HepG2 (cell line): ENCODE measurements around the gene METTL26. TPM values are rescaled to one million over a fixed set of nuclear protein-coding genes. Genes with fewer than 3 reads are reported as not detected.

Experiments used
- ARNTL ChIP-seq: sonication (generic); formaldehyde crosslinking; IDR thresholded peaks from 2 replicates; pipeline ENCODE4 v1.4.0; 2020; ENCODE audit warnings: mild to moderate bottlenecking, missing genetic modification reagents
- HDAC1 ChIP-seq: sonication (generic); formaldehyde crosslinking; IDR thresholded peaks from 2 replicates; pipeline ENCODE4 v1.5.1; 2020; ENCODE audit warnings: mild to moderate bottlenecking, missing genetic modification reagents
- HES4 ChIP-seq: sonication (generic); formaldehyde crosslinking; IDR thresholded peaks from 2 replicates; pipeline ENCODE4 v1.9.0; 2021; ENCODE audit warnings: mild to moderate bottlenecking, missing genetic modification reagents, borderline replicate concordance
- KDM2A ChIP-seq: sonication (generic); formaldehyde crosslinking; IDR thresholded peaks from 2 replicates; pipeline ENCODE4 v1.4.0; 2020; ENCODE audit warnings: low read depth, missing genetic modification reagents, borderline replicate concordance
- KDM6A ChIP-seq: IDR thresholded peaks from 2 replicates; pipeline ENCODE4 v1.6.1; 2016; ENCODE audit warnings: low read depth
- MAZ ChIP-seq, 2 experiments: sonication (generic) in 1 of 2; formaldehyde crosslinking in 1 of 2; IDR thresholded peaks; 2 replicates each; pipeline versions ENCODE4 v1.5.0 to v1.6.1; 2012 to 2020; ENCODE audit warnings: low read depth in 2 of 2, mild to moderate bottlenecking in 2 of 2, borderline replicate concordance in 1 of 2, improper control_type of control experiment in 1 of 2, low read length in 1 of 2, missing genetic modification reagents in 1 of 2, moderate library complexity in 1 of 2
- MED13 ChIP-seq: sonication (generic); formaldehyde crosslinking; IDR thresholded peaks from 2 replicates; pipeline ENCODE4 v1.5.0; 2020; ENCODE audit warnings: missing genetic modification reagents
- NKX3-1 ChIP-seq: sonication (generic); formaldehyde crosslinking; IDR thresholded peaks from 2 replicates; pipeline ENCODE4 v1.5.0; 2020; ENCODE audit warnings: missing genetic modification reagents
- RORA ChIP-seq: sonication (generic); formaldehyde crosslinking; IDR thresholded peaks from 2 replicates; pipeline ENCODE4 v1.5.0; 2020; ENCODE audit warnings: mild to moderate bottlenecking, missing genetic modification reagents, moderate library complexity
- RXRB ChIP-seq: IDR thresholded peaks from 2 replicates; pipeline ENCODE4 v1.6.1; 2016; ENCODE audit warnings: borderline replicate concordance, missing genetic modification reagents, missing compliant biosample characterization
- ZNF781 ChIP-seq: sonication (generic); formaldehyde crosslinking; IDR thresholded peaks from 2 replicates; pipeline ENCODE4 v1.5.1; 2020; ENCODE audit warnings: borderline replicate concordance, mild to moderate bottlenecking, missing genetic modification reagents; ENCODE audit errors: not compliant biosample characterization
- ZNF816 ChIP-seq: sonication (generic); formaldehyde crosslinking; IDR thresholded peaks from 2 replicates; pipeline ENCODE4 v1.8.0; 2022; ENCODE audit warnings: missing genetic modification reagents, mild to moderate bottlenecking, borderline replicate concordance
- polyA plus RNA-seq, 8 experiments: library from polyadenylated mRNA; depleted of rRNA in 3 of 8; stranded (reverse) in 7 of 8; unstranded in 1 of 8; fragments of >200 nt; fragmentation: Illumina TruSeq in 4 of 8; extraction: Trizol in 4 of 8; gene quantifications; 2 replicates each; pipeline versions ENCODE4 v1.2.1 to v1.2.3, GENCODE V29; 2011 to 2016; ENCODE audit warnings: low read depth in 4 of 8, missing spikeins in 1 of 8, mixed read lengths in 1 of 8; ENCODE audit not compliant: insufficient read depth in 1 of 8
- total RNA-seq, 5 experiments: library from RNA; depleted of rRNA; stranded (reverse); fragments of >200 nt; fragmentation: Illumina TruSeq; extraction: Trizol; gene quantifications; 2 replicates each; pipeline ENCODE4 v1.2.3, GENCODE V29; 2016; ENCODE audit warnings: low read depth in 1 of 5
- TF ChIP-seq, protein P1 (sequence below): sonication (generic); formaldehyde crosslinking; IDR thresholded peaks from 2 replicates; pipeline ENCODE4 v1.8.0; 2022; ENCODE audit warnings: missing genetic modification reagents, mild to moderate bottlenecking, inconsistent platforms, borderline replicate concordance
- TF ChIP-seq, protein P2 (sequence below): sonication (generic); formaldehyde crosslinking; conservative IDR thresholded peaks from 2 replicates; pipeline ENCODE4 v1.4.0; 2020; ENCODE audit warnings: mild to moderate bottlenecking, missing genetic modification reagents, moderate library complexity
- TF ChIP-seq, protein P3 (sequence below): IDR thresholded peaks from 2 replicates; pipeline ENCODE4 v1.6.1; 2016; ENCODE audit warnings: low read depth, borderline replicate concordance
- TF ChIP-seq, protein P4 (sequence below): sonication (generic); formaldehyde crosslinking; IDR thresholded peaks from 2 replicates; pipeline ENCODE4 v1.4.0; 2020; ENCODE audit warnings: missing genetic modification reagents
- TF ChIP-seq, protein P5 (sequence below): sonication (generic); formaldehyde crosslinking; IDR thresholded peaks from 2 replicates; pipeline ENCODE4 v1.5.1; 2020; ENCODE audit warnings: mild to moderate bottlenecking, moderate library complexity, missing genetic modification reagents

The METTL26 gene
- total and polyA plus RNA-seq, 2 of the 13 experiments (the other 11 are each of a cell fraction or from before 2014, with no cell fraction given): 65.5 to 70.1 TPM

DNA sequence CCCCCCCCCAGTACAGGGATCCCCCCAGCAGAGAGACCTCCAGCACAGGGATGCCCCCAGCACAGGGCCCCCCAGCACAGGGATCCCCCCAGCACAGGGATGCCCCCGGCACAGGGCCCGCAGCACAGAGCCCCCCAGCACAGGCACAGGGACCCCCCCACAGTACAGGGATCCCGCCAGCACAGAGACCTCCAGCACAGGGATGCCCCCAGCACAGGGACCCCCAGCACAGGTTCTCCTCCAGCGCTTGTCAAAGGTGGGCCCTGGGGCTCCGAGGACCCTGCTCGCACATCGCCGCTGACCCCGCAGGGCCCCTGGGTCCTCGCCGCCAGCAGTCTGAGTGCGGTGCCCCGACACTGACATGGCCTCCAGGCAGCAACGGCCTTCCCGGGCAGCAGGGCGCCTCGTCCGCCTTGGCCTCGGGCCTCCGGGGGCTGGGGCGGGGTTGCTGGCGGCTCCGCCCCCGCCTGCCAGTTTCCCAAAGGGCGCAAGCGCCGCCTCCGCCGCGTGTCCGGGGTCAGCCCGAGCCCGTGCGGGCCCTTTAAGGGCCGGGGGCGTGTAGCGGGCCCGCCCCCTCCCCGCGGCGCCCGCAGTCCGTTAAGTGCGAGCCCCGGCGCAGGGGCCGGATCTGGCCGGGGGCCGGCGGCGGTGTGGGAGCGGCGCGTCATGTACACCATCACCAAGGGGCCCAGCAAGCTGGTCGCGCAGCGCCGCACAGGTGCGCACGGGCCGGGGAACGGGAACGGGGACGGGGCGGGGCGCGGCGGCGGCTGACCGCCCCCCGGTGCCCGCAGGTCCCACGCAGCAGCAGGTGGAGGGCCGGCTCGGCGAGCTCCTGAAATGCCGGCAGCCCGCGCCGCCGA is 5.5 kb upstream of the METTL26 start, which contains the start of gene MCRIP2 (continued):
- TF ChIP-seq ZNF781: peak; percentile 52
- TF ChIP-seq MAZ (IDR thresholded peaks at IDR 0.05; ENCODE audit: borderline replicate concordance, low read depth, low read length): peak; percentile 68; the same call in 1 of the 2 replicates
- 0 out of 2 replicates have a peak, but pooled peaks have one; percentile 40 for TF ChIP-seq MAZ (CRISPR knock-in tag; IDR thresholded peaks at IDR 0.05; ENCODE audit: low read depth)
- TF ChIP-seq KDM6A (CRISPR knock-in tag): no peak
- TF ChIP-seq, protein P1, sequence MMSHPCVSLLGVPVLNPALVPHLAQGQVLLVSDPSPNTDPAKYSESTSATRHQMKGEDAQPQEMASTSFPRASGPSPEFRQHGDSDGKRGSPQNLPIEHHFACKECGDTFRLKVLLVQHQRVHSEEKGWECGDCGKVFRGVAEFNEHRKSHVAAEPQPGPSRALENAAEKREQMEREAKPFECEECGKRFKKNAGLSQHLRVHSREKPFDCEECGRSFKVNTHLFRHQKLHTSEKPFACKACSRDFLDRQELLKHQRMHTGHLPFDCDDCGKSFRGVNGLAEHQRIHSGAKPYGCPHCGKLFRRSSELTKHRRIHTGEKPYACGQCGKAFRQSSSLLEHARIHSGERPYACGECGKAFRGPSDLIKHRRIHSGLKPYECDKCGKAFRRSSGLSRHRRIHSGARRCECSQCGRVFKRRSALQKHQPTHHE: peak; percentile 41; the same call in 1 of the 2 replicates
- TF ChIP-seq, protein P2, sequence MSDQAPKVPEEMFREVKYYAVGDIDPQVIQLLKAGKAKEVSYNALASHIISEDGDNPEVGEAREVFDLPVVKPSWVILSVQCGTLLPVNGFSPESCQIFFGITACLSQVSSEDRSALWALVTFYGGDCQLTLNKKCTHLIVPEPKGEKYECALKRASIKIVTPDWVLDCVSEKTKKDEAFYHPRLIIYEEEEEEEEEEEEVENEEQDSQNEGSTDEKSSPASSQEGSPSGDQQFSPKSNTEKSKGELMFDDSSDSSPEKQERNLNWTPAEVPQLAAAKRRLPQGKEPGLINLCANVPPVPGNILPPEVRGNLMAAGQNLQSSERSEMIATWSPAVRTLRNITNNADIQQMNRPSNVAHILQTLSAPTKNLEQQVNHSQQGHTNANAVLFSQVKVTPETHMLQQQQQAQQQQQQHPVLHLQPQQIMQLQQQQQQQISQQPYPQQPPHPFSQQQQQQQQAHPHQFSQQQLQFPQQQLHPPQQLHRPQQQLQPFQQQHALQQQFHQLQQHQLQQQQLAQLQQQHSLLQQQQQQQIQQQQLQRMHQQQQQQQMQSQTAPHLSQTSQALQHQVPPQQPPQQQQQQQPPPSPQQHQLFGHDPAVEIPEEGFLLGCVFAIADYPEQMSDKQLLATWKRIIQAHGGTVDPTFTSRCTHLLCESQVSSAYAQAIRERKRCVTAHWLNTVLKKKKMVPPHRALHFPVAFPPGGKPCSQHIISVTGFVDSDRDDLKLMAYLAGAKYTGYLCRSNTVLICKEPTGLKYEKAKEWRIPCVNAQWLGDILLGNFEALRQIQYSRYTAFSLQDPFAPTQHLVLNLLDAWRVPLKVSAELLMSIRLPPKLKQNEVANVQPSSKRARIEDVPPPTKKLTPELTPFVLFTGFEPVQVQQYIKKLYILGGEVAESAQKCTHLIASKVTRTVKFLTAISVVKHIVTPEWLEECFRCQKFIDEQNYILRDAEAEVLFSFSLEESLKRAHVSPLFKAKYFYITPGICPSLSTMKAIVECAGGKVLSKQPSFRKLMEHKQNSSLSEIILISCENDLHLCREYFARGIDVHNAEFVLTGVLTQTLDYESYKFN (CRISPR knock-in tag): peak; percentile 30; the same call in 1 of the 2 replicates
- TF ChIP-seq NKX3-1 (CRISPR knock-in tag): 0 out of 2 replicates have a peak, but pooled peaks have one; percentile 13
- 0 out of 2 replicates have a peak, but pooled peaks have one; percentile 4 for TF ChIP-seq RORA (CRISPR knock-in tag)
- 0 out of 2 replicates have a peak, but pooled peaks have one; percentile 8 for TF ChIP-seq ARNTL
- TF ChIP-seq, protein P3, sequence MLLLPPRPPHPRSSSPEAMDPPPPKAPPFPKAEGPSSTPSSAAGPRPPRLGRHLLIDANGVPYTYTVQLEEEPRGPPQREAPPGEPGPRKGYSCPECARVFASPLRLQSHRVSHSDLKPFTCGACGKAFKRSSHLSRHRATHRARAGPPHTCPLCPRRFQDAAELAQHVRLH (CRISPR knock-in tag): peak; percentile 29; the same call in 1 of the 2 replicates
- TF ChIP-seq RXRB (CRISPR knock-in tag): peak; percentile 45; the same call in 1 of the 2 replicates
- 0 out of 2 replicates have a peak, but pooled peaks have one; percentile 36 for TF ChIP-seq HDAC1 (CRISPR knock-in tag)
- TF ChIP-seq MED13: 0 out of 2 replicates have a peak, but pooled peaks have one; percentile 18
- TF ChIP-seq ZNF816: no peak; the same call in 1 of the 2 replicates
- TF ChIP-seq, protein P4, sequence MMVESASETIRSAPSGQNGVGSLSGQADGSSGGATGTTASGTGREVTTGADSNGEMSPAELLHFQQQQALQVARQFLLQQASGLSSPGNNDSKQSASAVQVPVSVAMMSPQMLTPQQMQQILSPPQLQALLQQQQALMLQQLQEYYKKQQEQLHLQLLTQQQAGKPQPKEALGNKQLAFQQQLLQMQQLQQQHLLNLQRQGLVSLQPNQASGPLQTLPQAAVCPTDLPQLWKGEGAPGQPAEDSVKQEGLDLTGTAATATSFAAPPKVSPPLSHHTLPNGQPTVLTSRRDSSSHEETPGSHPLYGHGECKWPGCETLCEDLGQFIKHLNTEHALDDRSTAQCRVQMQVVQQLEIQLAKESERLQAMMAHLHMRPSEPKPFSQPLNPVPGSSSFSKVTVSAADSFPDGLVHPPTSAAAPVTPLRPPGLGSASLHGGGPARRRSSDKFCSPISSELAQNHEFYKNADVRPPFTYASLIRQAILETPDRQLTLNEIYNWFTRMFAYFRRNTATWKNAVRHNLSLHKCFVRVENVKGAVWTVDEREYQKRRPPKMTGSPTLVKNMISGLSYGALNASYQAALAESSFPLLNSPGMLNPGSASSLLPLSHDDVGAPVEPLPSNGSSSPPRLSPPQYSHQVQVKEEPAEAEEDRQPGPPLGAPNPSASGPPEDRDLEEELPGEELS (CRISPR knock-in tag): peak; percentile 53; the same call in 1 of the 2 replicates
- TF ChIP-seq KDM2A (CRISPR knock-in tag): peak; percentile 74
- TF ChIP-seq, protein P5, sequence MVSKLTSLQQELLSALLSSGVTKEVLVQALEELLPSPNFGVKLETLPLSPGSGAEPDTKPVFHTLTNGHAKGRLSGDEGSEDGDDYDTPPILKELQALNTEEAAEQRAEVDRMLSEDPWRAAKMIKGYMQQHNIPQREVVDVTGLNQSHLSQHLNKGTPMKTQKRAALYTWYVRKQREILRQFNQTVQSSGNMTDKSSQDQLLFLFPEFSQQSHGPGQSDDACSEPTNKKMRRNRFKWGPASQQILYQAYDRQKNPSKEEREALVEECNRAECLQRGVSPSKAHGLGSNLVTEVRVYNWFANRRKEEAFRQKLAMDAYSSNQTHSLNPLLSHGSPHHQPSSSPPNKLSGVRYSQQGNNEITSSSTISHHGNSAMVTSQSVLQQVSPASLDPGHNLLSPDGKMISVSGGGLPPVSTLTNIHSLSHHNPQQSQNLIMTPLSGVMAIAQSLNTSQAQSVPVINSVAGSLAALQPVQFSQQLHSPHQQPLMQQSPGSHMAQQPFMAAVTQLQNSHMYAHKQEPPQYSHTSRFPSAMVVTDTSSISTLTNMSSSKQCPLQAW: no peak
- 0 out of 2 replicates have a peak, but pooled peaks have one; percentile 47 for TF ChIP-seq HES4 (CRISPR knock-in tag)
